GM23338 (cell line): ENCODE data around the gene DRC7. TPM values are rescaled to one million over a fixed set of nuclear protein-coding genes. Genes with fewer than 3 reads are reported as not detected.

ENCODE experiments used
- ATAC-seq: fragments of 200-7000 bp; cut with Tn5 transposase; 3 replicates; pipeline ENCODE4 v1.9.1; 2020
- DNase-seq: peaks from one replicate; pipeline ENCODE4 v3.0.0-alpha.2; 2015; ENCODE audit warnings: low spot score
- H2AFZ ChIP-seq: fragments of 200-600 bp; sonication (generic); 2 replicates; pipeline ENCODE4 v1.8.0; 2016; ENCODE audit warnings: antibody characterized with exemption, mild to moderate bottlenecking, moderate library complexity
- H3F3A ChIP-seq: fragments of 200-600 bp; sonication (generic); replicated peaks from 2 replicates; pipeline ENCODE4 v1.8.0; 2017; ENCODE audit warnings: antibody characterized with exemption, mixed run types, low read depth
- H3K27ac ChIP-seq: fragments of 200-600 bp; sonication (generic); 2 replicates; pipeline ENCODE4 v1.6.1; 2016; ENCODE audit warnings: low read depth
- H3K27me3 ChIP-seq: fragments of 200-600 bp; sonication (generic); 2 replicates; pipeline ENCODE4 v1.8.0; 2016; ENCODE audit warnings: mild to moderate bottlenecking, mixed run types, moderate library complexity; ENCODE audit not compliant: insufficient read depth
- H3K36me3 ChIP-seq: fragments of 200-600 bp; sonication (generic); 2 replicates; pipeline ENCODE4 v1.8.0; 2016; ENCODE audit warnings: mild to moderate bottlenecking; ENCODE audit not compliant: insufficient read depth
- H3K4me1 ChIP-seq: fragments of 200-600 bp; sonication (generic); 2 replicates; pipeline ENCODE4 v1.8.0; 2016; ENCODE audit warnings: mild to moderate bottlenecking, moderate library complexity; ENCODE audit not compliant: insufficient read depth
- H3K4me2 ChIP-seq: fragments of 200-600 bp; sonication (generic); 2 replicates; pipeline ENCODE4 v1.7.1; 2017; ENCODE audit warnings: mixed run types
- H3K4me3 ChIP-seq: fragments of 200-600 bp; sonication (generic); 2 replicates; pipeline ENCODE4 v1.6.1; 2016; ENCODE audit warnings: mixed run types
- H3K79me2 ChIP-seq: fragments of 200-600 bp; sonication (generic); replicated peaks from 2 replicates; pipeline ENCODE4 v1.8.0; 2017; ENCODE audit warnings: mild to moderate bottlenecking; ENCODE audit not compliant: insufficient read depth
- H3K9me2 ChIP-seq: fragments of 200-600 bp; sonication (generic); 2 replicates; pipeline ENCODE4 v1.8.0; 2017; ENCODE audit not compliant: insufficient read depth
- H4K20me1 ChIP-seq: fragments of 200-600 bp; sonication (generic); replicated peaks from 2 replicates; pipeline ENCODE4 v1.8.0; 2017; ENCODE audit warnings: mild to moderate bottlenecking; ENCODE audit not compliant: insufficient read depth
- H3K27ac Mint-ChIP-seq: 2 replicates; pipeline ENCODE4 v1.8.0; 2020; ENCODE audit warnings: inconsistent platforms, mild to moderate bottlenecking, moderate library complexity, mixed read lengths
- H3K27me3 Mint-ChIP-seq: 3 replicates; pipeline ENCODE4 v1.8.0; 2022; ENCODE audit warnings: low read depth, mild to moderate bottlenecking, moderate library complexity, mixed read lengths, inconsistent platforms; ENCODE audit not compliant: insufficient read depth, poor library complexity
- H3K36me3 Mint-ChIP-seq: 3 replicates; pipeline ENCODE4 v1.8.0; 2021; ENCODE audit warnings: low read depth, mild to moderate bottlenecking, inconsistent platforms, moderate library complexity, mixed read lengths
- H3K4me1 Mint-ChIP-seq: 3 replicates; pipeline ENCODE4 v1.8.0; 2020; ENCODE audit warnings: mild to moderate bottlenecking, inconsistent platforms, mixed read lengths
- H3K4me3 Mint-ChIP-seq: 3 replicates; pipeline ENCODE4 v1.8.0; 2021; ENCODE audit warnings: moderate library complexity, mild to moderate bottlenecking, inconsistent platforms, mixed read lengths
- H3K9me3 Mint-ChIP-seq: 3 replicates; pipeline ENCODE4 v1.8.0; 2020; ENCODE audit warnings: moderate library complexity, mild to moderate bottlenecking, inconsistent platforms, mixed read lengths
- CREB1 ChIP-seq: fragments of 250-450 bp; sonication (Bioruptor Pico); IDR thresholded peaks from 2 replicates; pipeline ENCODE4 v1.5.0; 2020; ENCODE audit warnings: low read depth, mild to moderate bottlenecking, moderate library complexity
- CTCF ChIP-seq, 2 experiments: fragments of 200-600 bp in 1 of 2; sonication (generic) in 1 of 2; conservative IDR thresholded peaks; 2 replicates each; pipeline versions ENCODE4 v1.5.1 to v1.6.1; 2016 to 2017; ENCODE audit warnings: antibody characterized with exemption in 2 of 2, low read depth in 2 of 2, mild to moderate bottlenecking in 2 of 2, moderate library complexity in 1 of 2
- NANOG ChIP-seq: IDR thresholded peaks from 2 replicates; pipeline ENCODE4 v1.6.1; 2016; ENCODE audit warnings: antibody characterized with exemption, borderline replicate concordance
- REST ChIP-seq: IDR thresholded peaks from one replicate; pipeline ENCODE4 v1.6.1; 2018; ENCODE audit warnings: antibody characterized with exemption; ENCODE audit not compliant: unreplicated experiment
- STAT1 ChIP-seq: IDR thresholded peaks from one replicate; pipeline ENCODE4 v1.6.1; 2016; ENCODE audit warnings: antibody characterized with exemption; ENCODE audit not compliant: unreplicated experiment
- ZNF114 ChIP-seq: fragments of 250-450 bp; sonication (Bioruptor Pico); IDR thresholded peaks from 2 replicates; pipeline ENCODE4 v1.5.0; 2020; ENCODE audit warnings: mild to moderate bottlenecking, moderate library complexity
- polyA plus RNA-seq: library from polyadenylated mRNA; unstranded; fragments of >200 nt; fragmentation: Nextera tagmentation; extraction: Ambion mirVana; gene quantifications from 2 replicates; pipeline ENCODE4 v1.2.1, GENCODE V29; 2016
- total RNA-seq: library from RNA; depleted of rRNA; stranded (reverse); fragments of >200 nt; shearing (Covaris generic); gene quantifications from 2 replicates; pipeline ENCODE4 v1.2.3, GENCODE V29; 2014

The DRC7 gene
- total and polyA plus RNA-seq, 2 experiments from 2014 or later = not detected

- Mint-ChIP-seq H3K4me1 (peaks cover 31% of the 10 kb centered on the region), H3K4me3 (peak overlapping the region; percentile 25; the same call in 1 of the 3 replicates), H3K27me3 (peaks cover 5% of the 10 kb centered on the region), H3K27ac (peak overlapping the region; percentile 0; the same call in 1 of the 2 replicates), H3K36me3 (no peaks in the 10 kb centered on the region), H3K9me3 (no peaks in the 10 kb centered on the region; the same call in 2 of the 3 replicates)
- Histone ChIP-seq H3K27ac (peak overlapping the region; percentile 39; the same call in 1 of the 2 replicates), H3K4me2 (peak overlapping the region; percentile 68), H3K4me3 (0 out of 2 replicates have a peak overlapping the region, but pooled peaks have one; percentile 31), H3K4me1 (peaks cover 13% of the 10 kb centered on the region), H3K36me3 (no peaks in the 10 kb centered on the region), H3K27me3 (no peaks in the 10 kb centered on the region), H3F3A (no peaks in the 10 kb centered on the region), H2AFZ (peak overlapping the region; percentile 95), H4K20me1 (no peaks in the 10 kb centered on the region), H3K9me2 (no peaks in the 10 kb centered on the region), H3K79me2 (no peaks in the 10 kb centered on the region)
- TF ChIP-seq STAT1 (no peak), REST (no peak), CTCF (conservative IDR thresholded peaks at IDR 0.05; ENCODE audit: low read depth in 2 of 2) (no peak), NANOG (no peak)
- ATAC-seq (peak; percentile 87), DNase-seq (peak; percentile 68)
Measured at GRCh38 chr16:57675741-57676551, 18.7 kb upstream of the DRC7 start.

- Mint-ChIP-seq H3K9me3 (no peaks in the 10 kb centered on the region; the same call in 2 of the 3 replicates), H3K36me3 (no peaks in the 10 kb centered on the region), H3K4me1 (peaks cover 30% of the 10 kb centered on the region), H3K27ac (no peak overlapping the region), H3K27me3 (peaks cover 5% of the 10 kb centered on the region), H3K4me3 (no peak overlapping the region)
- H2AFZ ChIP-seq = peak overlapping the region; percentile 95; the same call in 1 of the 2 replicates
- ATAC-seq (no peak), DNase-seq (no peak)
- no peaks in the 10 kb centered on the region for H3K27me3 ChIP-seq
- no peaks in the 10 kb centered on the region for H4K20me1 ChIP-seq
- H3F3A ChIP-seq = no peaks in the 10 kb centered on the region
- H3K9me2 ChIP-seq = no peaks in the 10 kb centered on the region
- no peaks in the 10 kb centered on the region for H3K79me2 ChIP-seq
- no peaks in the 10 kb centered on the region for H3K36me3 ChIP-seq
- 0 out of 2 replicates have a peak overlapping the region, but pooled peaks have one; percentile 31 for H3K4me3 ChIP-seq
- no peak overlapping the region; the same call in 1 of the 2 replicates for H3K27ac ChIP-seq
- peaks cover 13% of the 10 kb centered on the region for H3K4me1 ChIP-seq
- peak overlapping the region; percentile 68 for H3K4me2 ChIP-seq
- TF ChIP-seq REST (no peak), NANOG (no peak), ZNF114 (CRISPR knock-in tag) (no peak), CREB1 (CRISPR knock-in tag) (no peak)
Measured at GRCh38 chr16:57676553-57677085, 18.0 kb upstream of the DRC7 start.
